SK-N-MC (cell line): ENCODE data around the gene TULP3.
A peak's percentile ranks its signal among the peaks of the same experiment; 100 is the strongest.

Experiments used
- DNase-seq: peaks from one replicate; pipeline ENCODE4 v3.0.0-alpha.2; 2011; ENCODE audit warnings: low read depth, low spot score
- H3K27ac ChIP-seq: fragments of 200-600 bp; sonication (generic); 2 replicates; pipeline ENCODE4 v1.5.1; 2016; ENCODE audit warnings: mixed run types
- H3K36me3 ChIP-seq: fragments of 200-600 bp; sonication (generic); 2 replicates; pipeline ENCODE4 v1.6.1; 2017; ENCODE audit warnings: antibody characterized with exemption, low read length, mixed read lengths; ENCODE audit not compliant: insufficient read depth
- H3K4me3 ChIP-seq: fragments of 200-600 bp; sonication (generic); 2 replicates; pipeline ENCODE4 v1.5.1; 2016
- H3K9ac ChIP-seq: fragments of 200-600 bp; sonication (generic); 2 replicates; pipeline ENCODE4 v1.8.0; 2017; ENCODE audit warnings: mixed run types, mixed read lengths; ENCODE audit not compliant: insufficient read length
- H3K9me3 ChIP-seq: fragments of 200-600 bp; sonication (generic); 2 replicates; pipeline ENCODE4 v1.6.1; 2017; ENCODE audit warnings: low read depth, mild to moderate bottlenecking, antibody characterized with exemption, low read length, moderate library complexity, mixed read lengths
- EZH2 ChIP-seq: fragments of 200-600 bp; sonication (generic); IDR thresholded peaks from one replicate; pipeline ENCODE4 v1.6.1; 2017; ENCODE audit warnings: antibody characterized with exemption
- FOXP2 ChIP-seq: optimal IDR thresholded peaks from 2 replicates; pipeline ENCODE3; 2011; ENCODE audit warnings: mild to moderate bottlenecking, moderate library complexity; ENCODE audit not compliant: insufficient read depth; ENCODE audit errors: extremely low read length, control extremely low read depth
- POLR2AphosphoS5 ChIP-seq: IDR thresholded peaks from 2 replicates; pipeline ENCODE4 v1.6.1; 2012; ENCODE audit warnings: mild to moderate bottlenecking, low read depth, low read length, borderline replicate concordance

TULP3 gene, protein sequence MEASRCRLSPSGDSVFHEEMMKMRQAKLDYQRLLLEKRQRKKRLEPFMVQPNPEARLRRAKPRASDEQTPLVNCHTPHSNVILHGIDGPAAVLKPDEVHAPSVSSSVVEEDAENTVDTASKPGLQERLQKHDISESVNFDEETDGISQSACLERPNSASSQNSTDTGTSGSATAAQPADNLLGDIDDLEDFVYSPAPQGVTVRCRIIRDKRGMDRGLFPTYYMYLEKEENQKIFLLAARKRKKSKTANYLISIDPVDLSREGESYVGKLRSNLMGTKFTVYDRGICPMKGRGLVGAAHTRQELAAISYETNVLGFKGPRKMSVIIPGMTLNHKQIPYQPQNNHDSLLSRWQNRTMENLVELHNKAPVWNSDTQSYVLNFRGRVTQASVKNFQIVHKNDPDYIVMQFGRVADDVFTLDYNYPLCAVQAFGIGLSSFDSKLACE

DNA sequence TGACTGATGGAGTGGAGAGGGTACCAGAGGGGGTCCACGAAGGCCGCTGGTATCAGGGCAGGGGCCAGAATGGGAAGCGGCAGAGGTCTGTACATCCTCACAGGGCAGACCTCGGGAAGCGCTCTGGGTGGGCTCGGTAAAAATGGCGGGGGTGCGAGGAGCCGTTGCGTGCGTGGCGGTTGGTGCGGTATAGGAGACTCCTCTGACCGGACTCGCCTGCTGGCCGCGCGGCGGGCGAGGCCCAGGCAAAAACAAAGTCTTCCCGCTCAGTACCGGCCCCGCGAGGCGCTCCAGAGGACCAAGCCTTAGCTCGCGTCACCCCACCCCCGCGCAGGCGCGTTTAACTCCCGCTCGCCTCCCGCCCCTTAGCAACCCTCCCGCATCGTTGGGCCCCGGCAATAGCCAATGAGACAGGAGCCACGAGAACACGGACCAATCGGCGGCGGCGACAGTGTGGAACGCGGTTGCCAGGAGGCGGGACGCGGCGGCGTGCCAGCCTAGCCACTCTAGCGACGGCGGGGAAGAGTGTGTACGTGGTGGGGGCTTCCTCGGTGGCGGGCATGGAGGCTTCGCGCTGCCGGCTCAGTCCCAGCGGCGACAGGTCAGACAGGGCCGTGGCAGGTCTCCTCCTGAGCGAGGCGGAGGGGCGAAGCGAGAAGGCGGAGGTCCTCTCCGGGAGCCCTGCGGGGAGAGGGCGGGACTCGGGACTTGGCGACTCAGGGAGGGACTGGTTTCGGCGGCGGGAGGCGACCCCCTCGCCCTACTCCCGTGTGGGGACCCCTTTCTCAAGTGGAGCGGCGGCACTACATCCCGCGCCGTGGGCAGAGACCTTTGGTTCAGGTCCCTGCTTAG is at the start of gene TULP3:
Gene TULP3 (plus strand): TSS at position 504 of the 852 bp plus-strand sequence. CDS start 57 bp downstream, at position 561.
- peak within 1 kb of the TSS; percentile 72; the same call in 1 of the 2 replicates for H3K27ac ChIP-seq
- H3K9me3 ChIP-seq: no peaks in the 10 kb centered on the region
- H3K4me3 ChIP-seq: peak within 1 kb of the TSS; percentile 84
- H3K9ac ChIP-seq: peak within 1 kb of the TSS; percentile 84
- TF ChIP-seq FOXP2 (no peak), POLR2AphosphoS5 (peak; percentile 91), EZH2 (no peak)
- peak; percentile 79 for DNase-seq
- H3K36me3 ChIP-seq: peaks cover 17% of the 10 kb centered on the region

DNA sequence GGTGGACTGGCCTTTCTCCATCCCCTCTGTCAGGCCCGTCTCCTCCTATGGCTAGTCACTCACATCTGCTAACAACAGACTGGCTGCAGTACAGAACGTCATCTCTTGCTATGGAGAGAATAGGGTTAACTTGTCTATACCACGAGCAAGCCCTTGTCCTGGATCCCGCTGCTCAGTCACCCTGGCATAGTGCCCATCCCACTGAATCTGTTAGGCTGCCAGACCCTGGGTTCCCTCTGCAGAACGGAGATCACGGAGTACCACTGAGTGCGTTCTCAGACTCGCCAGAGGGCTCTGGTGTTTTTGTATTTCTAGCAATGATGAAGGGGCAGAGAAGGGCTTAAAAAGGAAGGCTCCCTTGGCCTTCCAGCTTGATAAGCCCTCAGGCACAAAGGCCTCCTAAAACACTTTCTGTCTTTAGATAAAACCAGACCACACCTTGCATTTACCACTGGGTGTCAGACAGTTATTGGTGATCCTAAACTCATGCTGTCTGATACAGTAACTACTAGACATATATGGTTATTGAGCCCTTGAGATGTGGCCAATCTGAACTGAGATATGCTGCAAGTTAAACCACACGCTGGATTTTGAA is 49.5 kb upstream of the TULP3 start:
- Histone ChIP-seq H3K9me3 (no peaks in the 10 kb centered on the region), H3K4me3 (no peak overlapping the region), H3K36me3 (no peaks in the 10 kb centered on the region), H3K27ac (no peak overlapping the region), H3K9ac (no peak overlapping the region)
- TF ChIP-seq POLR2AphosphoS5 (no peak), EZH2 (no peak), FOXP2 (no peak)
- DNase-seq: no peak

DNA sequence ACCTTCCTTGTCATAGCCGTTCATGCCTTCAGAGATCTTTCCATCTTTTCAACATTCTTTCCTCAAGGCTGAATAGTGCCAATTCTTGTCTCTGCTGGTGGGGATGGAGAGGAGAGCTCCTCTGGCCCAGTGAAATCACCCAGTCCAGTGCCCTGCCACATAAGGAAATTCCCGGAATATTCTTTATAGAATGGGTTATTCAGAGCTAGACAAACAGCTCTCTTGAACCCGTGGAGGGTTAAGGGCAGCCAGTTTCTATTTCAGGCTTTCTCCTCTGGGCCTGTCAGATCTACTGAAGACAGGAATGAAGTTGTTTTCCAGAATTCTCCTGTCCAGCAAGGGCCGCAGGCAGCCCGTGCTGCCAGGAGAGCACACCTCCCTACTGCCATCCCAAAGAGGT is 47.7 kb upstream of the TULP3 start:
- Histone ChIP-seq H3K9ac (no peak overlapping the region), H3K27ac (no peak overlapping the region), H3K4me3 (no peak overlapping the region), H3K9me3 (no peaks in the 10 kb centered on the region), H3K36me3 (no peaks in the 10 kb centered on the region)
- TF ChIP-seq FOXP2 (no peak), EZH2 (no peak), POLR2AphosphoS5 (no peak)
- DNase-seq: no peak

DNA sequence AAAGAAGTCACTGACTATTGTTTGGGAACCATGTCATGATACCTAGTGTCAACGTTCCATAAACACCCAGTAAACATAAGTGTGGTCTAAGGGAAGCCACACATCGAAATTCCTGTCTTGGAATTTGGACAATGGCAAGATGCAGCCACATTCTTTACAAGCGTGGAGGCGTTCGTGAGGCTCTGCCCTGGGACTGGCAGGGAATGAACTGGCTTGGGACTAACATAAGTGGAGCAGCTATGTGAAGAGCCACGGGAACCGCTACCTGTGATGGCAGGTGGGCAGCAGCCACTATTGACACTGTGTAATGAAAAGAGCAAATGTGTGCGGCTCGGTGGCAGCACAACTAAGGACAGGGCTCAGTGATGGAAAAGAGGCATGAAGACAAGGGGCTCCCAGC is 45.9 kb upstream of the TULP3 start:
- H3K9ac ChIP-seq: no peak overlapping the region
- H3K9me3 ChIP-seq: no peaks in the 10 kb centered on the region
- no peak for DNase-seq
- TF ChIP-seq EZH2 (no peak), POLR2AphosphoS5 (no peak), FOXP2 (no peak)
- H3K27ac ChIP-seq: no peak overlapping the region
- no peaks in the 10 kb centered on the region for H3K36me3 ChIP-seq
- no peak overlapping the region for H3K4me3 ChIP-seq

GRCh38 chr12:2845280-2845679 is 45.4 kb upstream of the TULP3 start:
- H3K27ac ChIP-seq: no peak overlapping the region
- H3K36me3 ChIP-seq: no peaks in the 10 kb centered on the region
- H3K9me3 ChIP-seq: no peaks in the 10 kb centered on the region
- DNase-seq: no peak
- no peak for TF ChIP-seq FOXP2
- TF ChIP-seq POLR2AphosphoS5: no peak
- no peak for TF ChIP-seq EZH2
- no peak overlapping the region for H3K4me3 ChIP-seq
- H3K9ac ChIP-seq: no peak overlapping the region

DNA sequence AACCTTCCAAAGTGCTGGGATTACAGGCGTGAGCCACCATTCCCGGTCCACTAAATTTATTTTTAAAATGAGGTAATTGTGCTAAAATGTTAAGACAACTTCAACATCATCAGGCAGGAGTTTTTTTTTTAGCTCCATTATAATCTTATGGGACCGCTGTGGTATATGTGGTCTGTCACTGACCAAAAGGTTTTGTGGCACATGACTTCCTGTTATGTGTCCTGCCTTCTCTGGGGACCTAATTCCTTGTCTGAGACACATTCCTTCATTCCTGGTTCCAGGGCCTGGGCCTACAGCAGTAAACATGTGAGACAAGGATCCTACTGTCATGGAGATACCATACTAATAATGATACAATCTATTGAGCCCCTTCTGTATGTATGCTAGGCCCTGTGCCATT is 38.8 kb upstream of the TULP3 start:
- Histone ChIP-seq H3K4me3 (no peak overlapping the region), H3K36me3 (no peaks in the 10 kb centered on the region), H3K9me3 (no peaks in the 10 kb centered on the region), H3K27ac (no peak overlapping the region), H3K9ac (no peak overlapping the region)
- TF ChIP-seq POLR2AphosphoS5 (no peak), FOXP2 (no peak), EZH2 (no peak)
- DNase-seq: no peak

- no peak for DNase-seq
- TF ChIP-seq EZH2 (no peak), FOXP2 (no peak), POLR2AphosphoS5 (no peak)
- H3K4me3 ChIP-seq: no peak overlapping the region
- H3K9ac ChIP-seq: no peak overlapping the region
- peaks cover 10% of the 10 kb centered on the region; the same call in 1 of the 2 replicates for H3K36me3 ChIP-seq
- H3K9me3 ChIP-seq: no peaks in the 10 kb centered on the region
- H3K27ac ChIP-seq: no peak overlapping the region
These were observed 37.1 kb upstream of the TULP3 start for GRCh38 chr12:2853626-2854025.

DNA sequence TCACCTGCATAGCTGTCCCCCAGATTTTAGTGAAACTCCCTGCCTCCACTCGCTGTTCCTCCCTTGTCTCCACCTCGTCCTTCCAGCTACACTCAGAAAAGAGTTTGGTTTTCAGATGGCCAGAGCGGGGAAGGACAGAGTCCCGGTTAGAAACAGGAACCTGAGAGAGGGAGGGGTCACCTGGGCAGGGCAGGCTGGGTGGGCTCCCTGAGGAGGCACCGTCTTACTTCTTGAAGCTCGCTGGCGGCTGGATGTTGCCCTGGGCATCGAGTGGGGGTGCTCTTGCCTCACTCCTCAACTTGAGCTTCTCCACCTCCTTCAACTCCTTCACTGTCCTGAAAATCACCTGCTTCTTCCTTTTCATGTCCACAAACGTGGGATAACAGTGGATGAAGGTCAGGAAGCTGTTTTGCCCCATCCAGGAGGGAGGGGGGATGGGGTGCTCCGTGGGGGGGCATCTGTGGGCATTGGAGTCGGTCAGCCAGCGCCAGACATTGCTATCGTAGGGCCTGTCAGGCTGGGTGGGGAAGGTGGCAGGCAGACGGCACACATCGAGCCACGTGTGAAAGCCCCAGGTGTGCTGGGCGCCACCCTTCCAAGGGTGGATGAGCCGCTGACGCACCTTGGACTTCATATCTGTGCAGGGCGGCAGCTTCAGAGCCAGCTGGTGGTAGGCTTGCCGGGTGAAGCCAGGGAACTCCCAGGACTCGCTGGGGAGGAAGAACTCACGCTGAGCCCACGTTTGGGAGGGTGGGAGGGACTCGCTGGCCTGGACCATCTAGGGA is 35.8 kb upstream of the TULP3 start:
- no peaks in the 10 kb centered on the region for H3K9me3 ChIP-seq
- H3K27ac ChIP-seq: no peak overlapping the region
- DNase-seq: no peak
- TF ChIP-seq FOXP2 (no peak), EZH2 (no peak), POLR2AphosphoS5 (no peak)
- no peak overlapping the region for H3K9ac ChIP-seq
- no peak overlapping the region for H3K4me3 ChIP-seq
- peaks cover 22% of the 10 kb centered on the region for H3K36me3 ChIP-seq
